HepG2 (cell line): ENCODE results near the gene CEBPE. TPM values are rescaled to one million over a fixed set of nuclear protein-coding genes. Genes with fewer than 3 reads are reported as not detected.

Source experiments
- JARID2 ChIP-seq: sonication (generic); formaldehyde crosslinking; IDR thresholded peaks from 2 replicates; pipeline ENCODE4 v1.8.1; 2023; ENCODE audit warnings: missing genetic modification reagents, inconsistent platforms; ENCODE audit not compliant: insufficient replicate concordance
- KAT7 ChIP-seq: IDR thresholded peaks from 2 replicates; pipeline ENCODE4 v1.6.1; 2018; ENCODE audit warnings: borderline replicate concordance, missing compliant biosample characterization
- XBP1 ChIP-seq: sonication (generic); formaldehyde crosslinking; IDR thresholded peaks from 2 replicates; pipeline ENCODE4 v1.5.0; 2020; ENCODE audit warnings: missing genetic modification reagents
- ZFP82 ChIP-seq: sonication (generic); formaldehyde crosslinking; IDR thresholded peaks from 2 replicates; pipeline ENCODE4 v1.5.1; 2020; ENCODE audit warnings: mild to moderate bottlenecking, missing genetic modification reagents, borderline replicate concordance
- ZNF143 ChIP-seq: sonication (generic); formaldehyde crosslinking; IDR thresholded peaks from 2 replicates; pipeline ENCODE4 v1.4.0; 2020; ENCODE audit warnings: missing genetic modification reagents
- ZNF296 ChIP-seq: sonication (generic); formaldehyde crosslinking; conservative IDR thresholded peaks from 2 replicates; pipeline ENCODE4 v1.5.0; 2020; ENCODE audit warnings: mild to moderate bottlenecking, missing genetic modification reagents
- ZNF737 ChIP-seq: sonication (generic); formaldehyde crosslinking; IDR thresholded peaks from 2 replicates; pipeline ENCODE4 v1.5.0; 2020; ENCODE audit warnings: missing genetic modification reagents, mild to moderate bottlenecking, borderline replicate concordance
- polyA plus RNA-seq, 8 experiments: library from polyadenylated mRNA; depleted of rRNA in 3 of 8; stranded (reverse) in 7 of 8; unstranded in 1 of 8; fragments of >200 nt; fragmentation: Illumina TruSeq in 4 of 8; extraction: Trizol in 4 of 8; gene quantifications; 2 replicates each; pipeline versions ENCODE4 v1.2.1 to v1.2.3, GENCODE V29; 2011 to 2016; ENCODE audit warnings: low read depth in 4 of 8, missing spikeins in 1 of 8, mixed read lengths in 1 of 8; ENCODE audit not compliant: insufficient read depth in 1 of 8
- total RNA-seq, 5 experiments: library from RNA; depleted of rRNA; stranded (reverse); fragments of >200 nt; fragmentation: Illumina TruSeq; extraction: Trizol; gene quantifications; 2 replicates each; pipeline ENCODE4 v1.2.3, GENCODE V29; 2016; ENCODE audit warnings: low read depth in 1 of 5
- TF ChIP-seq, protein P1 (sequence below): sonication (generic); formaldehyde crosslinking; IDR thresholded peaks from 2 replicates; pipeline ENCODE4 v1.8.0; 2022; ENCODE audit warnings: missing genetic modification reagents, mild to moderate bottlenecking, inconsistent platforms, borderline replicate concordance
- TF ChIP-seq, protein P2 (sequence below), 2 experiments: fragments of 450-650 bp in 1 of 2; sonication (generic) in 1 of 2; formaldehyde crosslinking in 1 of 2; IDR thresholded peaks; 2 replicates each; pipeline versions ENCODE4 v1.6.1 to v1.8.0; 2016 to 2022; ENCODE audit warnings: antibody characterized with exemption in 1 of 2, mild to moderate bottlenecking in 1 of 2, missing genetic modification reagents in 1 of 2
- TF ChIP-seq, protein P3 (sequence below): sonication (generic); formaldehyde crosslinking; IDR thresholded peaks from 2 replicates; pipeline ENCODE4 v1.4.0; 2020; ENCODE audit warnings: missing genetic modification reagents, borderline replicate concordance
- TF ChIP-seq, protein P4 (sequence below): IDR thresholded peaks from 2 replicates; pipeline ENCODE4 v1.6.1; 2018; ENCODE audit warnings: missing genetic modification reagents, mild to moderate bottlenecking, missing compliant biosample characterization

Gene CEBPE
- total and polyA plus RNA-seq, 2 of the 13 experiments (the other 11 are each of a cell fraction or from before 2014, with no cell fraction given): 0.09 to 0.11 TPM

DNA sequence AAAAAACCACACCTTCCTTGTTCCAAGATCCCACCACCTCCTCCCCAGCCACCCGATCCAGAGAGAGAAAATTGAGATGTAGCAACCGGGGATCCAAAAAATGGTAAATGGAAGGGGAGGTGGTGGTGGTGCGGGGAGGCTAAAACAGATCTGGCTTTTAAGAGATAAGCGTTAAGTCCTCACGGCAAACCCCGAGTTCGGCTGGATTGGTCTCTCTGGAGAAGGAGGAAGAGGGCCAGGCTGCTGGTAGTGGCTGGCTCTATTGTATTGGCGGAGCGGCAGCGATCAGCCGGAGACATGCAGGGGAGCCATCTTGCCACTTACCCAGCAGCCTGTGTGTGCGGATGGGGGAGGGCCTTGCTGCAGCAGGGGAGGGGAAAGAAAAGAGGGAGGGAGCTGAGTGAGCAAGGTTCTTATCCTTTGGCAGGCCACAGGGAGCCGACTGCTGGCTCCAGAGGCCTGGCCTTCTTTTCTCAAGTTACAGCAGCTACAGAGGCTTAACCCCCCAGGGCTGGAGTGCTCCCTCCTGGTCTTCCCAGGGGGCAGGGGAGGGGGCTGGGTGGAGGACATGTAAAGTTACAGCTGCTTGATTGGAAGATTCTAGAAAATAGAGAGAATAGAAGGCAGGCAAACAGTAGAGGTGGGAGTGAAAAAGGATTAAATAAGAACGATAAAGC lies 47.7 kb downstream of the CEBPE start (continued):
- TF ChIP-seq, protein P1, sequence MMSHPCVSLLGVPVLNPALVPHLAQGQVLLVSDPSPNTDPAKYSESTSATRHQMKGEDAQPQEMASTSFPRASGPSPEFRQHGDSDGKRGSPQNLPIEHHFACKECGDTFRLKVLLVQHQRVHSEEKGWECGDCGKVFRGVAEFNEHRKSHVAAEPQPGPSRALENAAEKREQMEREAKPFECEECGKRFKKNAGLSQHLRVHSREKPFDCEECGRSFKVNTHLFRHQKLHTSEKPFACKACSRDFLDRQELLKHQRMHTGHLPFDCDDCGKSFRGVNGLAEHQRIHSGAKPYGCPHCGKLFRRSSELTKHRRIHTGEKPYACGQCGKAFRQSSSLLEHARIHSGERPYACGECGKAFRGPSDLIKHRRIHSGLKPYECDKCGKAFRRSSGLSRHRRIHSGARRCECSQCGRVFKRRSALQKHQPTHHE: 0 out of 2 replicates have a peak, but pooled peaks have one; percentile 61
- TF ChIP-seq XBP1 (CRISPR knock-in tag): no peak
- TF ChIP-seq ZNF296 (CRISPR knock-in tag): no peak
- TF ChIP-seq, protein P2, sequence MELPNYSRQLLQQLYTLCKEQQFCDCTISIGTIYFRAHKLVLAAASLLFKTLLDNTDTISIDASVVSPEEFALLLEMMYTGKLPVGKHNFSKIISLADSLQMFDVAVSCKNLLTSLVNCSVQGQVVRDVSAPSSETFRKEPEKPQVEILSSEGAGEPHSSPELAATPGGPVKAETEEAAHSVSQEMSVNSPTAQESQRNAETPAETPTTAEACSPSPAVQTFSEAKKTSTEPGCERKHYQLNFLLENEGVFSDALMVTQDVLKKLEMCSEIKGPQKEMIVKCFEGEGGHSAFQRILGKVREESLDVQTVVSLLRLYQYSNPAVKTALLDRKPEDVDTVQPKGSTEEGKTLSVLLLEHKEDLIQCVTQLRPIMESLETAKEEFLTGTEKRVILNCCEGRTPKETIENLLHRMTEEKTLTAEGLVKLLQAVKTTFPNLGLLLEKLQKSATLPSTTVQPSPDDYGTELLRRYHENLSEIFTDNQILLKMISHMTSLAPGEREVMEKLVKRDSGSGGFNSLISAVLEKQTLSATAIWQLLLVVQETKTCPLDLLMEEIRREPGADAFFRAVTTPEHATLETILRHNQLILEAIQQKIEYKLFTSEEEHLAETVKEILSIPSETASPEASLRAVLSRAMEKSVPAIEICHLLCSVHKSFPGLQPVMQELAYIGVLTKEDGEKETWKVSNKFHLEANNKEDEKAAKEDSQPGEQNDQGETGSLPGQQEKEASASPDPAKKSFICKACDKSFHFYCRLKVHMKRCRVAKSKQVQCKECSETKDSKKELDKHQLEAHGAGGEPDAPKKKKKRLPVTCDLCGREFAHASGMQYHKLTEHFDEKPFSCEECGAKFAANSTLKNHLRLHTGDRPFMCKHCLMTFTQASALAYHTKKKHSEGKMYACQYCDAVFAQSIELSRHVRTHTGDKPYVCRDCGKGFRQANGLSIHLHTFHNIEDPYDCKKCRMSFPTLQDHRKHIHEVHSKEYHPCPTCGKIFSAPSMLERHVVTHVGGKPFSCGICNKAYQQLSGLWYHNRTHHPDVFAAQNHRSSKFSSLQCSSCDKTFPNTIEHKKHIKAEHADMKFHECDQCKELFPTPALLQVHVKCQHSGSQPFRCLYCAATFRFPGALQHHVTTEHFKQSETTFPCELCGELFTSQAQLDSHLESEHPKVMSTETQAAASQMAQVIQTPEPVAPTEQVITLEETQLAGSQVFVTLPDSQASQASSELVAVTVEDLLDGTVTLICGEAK (IDR thresholded peaks at IDR 0.05): no peak
- TF ChIP-seq, protein P2 (CRISPR knock-in tag; IDR thresholded peaks at IDR 0.05): peak; percentile 62
- TF ChIP-seq JARID2 (CRISPR knock-in tag): no peak
- TF ChIP-seq, protein P3, sequence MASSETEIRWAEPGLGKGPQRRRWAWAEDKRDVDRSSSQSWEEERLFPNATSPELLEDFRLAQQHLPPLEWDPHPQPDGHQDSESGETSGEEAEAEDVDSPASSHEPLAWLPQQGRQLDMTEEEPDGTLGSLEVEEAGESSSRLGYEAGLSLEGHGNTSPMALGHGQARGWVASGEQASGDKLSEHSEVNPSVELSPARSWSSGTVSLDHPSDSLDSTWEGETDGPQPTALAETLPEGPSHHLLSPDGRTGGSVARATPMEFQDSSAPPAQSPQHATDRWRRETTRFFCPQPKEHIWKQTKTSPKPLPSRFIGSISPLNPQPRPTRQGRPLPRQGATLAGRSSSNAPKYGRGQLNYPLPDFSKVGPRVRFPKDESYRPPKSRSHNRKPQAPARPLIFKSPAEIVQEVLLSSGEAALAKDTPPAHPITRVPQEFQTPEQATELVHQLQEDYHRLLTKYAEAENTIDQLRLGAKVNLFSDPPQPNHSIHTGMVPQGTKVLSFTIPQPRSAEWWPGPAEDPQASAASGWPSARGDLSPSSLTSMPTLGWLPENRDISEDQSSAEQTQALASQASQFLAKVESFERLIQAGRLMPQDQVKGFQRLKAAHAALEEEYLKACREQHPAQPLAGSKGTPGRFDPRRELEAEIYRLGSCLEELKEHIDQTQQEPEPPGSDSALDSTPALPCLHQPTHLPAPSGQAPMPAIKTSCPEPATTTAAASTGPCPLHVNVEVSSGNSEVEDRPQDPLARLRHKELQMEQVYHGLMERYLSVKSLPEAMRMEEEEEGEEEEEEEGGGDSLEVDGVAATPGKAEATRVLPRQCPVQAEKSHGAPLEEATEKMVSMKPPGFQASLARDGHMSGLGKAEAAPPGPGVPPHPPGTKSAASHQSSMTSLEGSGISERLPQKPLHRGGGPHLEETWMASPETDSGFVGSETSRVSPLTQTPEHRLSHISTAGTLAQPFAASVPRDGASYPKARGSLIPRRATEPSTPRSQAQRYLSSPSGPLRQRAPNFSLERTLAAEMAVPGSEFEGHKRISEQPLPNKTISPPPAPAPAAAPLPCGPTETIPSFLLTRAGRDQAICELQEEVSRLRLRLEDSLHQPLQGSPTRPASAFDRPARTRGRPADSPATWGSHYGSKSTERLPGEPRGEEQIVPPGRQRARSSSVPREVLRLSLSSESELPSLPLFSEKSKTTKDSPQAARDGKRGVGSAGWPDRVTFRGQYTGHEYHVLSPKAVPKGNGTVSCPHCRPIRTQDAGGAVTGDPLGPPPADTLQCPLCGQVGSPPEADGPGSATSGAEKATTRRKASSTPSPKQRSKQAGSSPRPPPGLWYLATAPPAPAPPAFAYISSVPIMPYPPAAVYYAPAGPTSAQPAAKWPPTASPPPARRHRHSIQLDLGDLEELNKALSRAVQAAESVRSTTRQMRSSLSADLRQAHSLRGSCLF (CRISPR knock-in tag): no peak
- TF ChIP-seq, protein P4, sequence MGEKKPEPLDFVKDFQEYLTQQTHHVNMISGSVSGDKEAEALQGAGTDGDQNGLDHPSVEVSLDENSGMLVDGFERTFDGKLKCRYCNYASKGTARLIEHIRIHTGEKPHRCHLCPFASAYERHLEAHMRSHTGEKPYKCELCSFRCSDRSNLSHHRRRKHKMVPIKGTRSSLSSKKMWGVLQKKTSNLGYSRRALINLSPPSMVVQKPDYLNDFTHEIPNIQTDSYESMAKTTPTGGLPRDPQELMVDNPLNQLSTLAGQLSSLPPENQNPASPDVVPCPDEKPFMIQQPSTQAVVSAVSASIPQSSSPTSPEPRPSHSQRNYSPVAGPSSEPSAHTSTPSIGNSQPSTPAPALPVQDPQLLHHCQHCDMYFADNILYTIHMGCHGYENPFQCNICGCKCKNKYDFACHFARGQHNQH: peak; percentile 91
- peak; percentile 93 for TF ChIP-seq ZNF143 (CRISPR knock-in tag)
- TF ChIP-seq ZFP82 (CRISPR knock-in tag): no peak
- peak; percentile 99 for TF ChIP-seq KAT7 (CRISPR knock-in tag)
- TF ChIP-seq ZNF737: no peak
